ENCODE measurements around the gene ZNF488. TPM values are rescaled to one million over a fixed set of nuclear protein-coding genes. Genes with fewer than 3 reads are reported as not detected.

Gene ZNF488
- total RNA-seq, 1 experiment from 2014 or later: 5.6 TPM

- Mint-ChIP-seq H3K27ac (ENCODE audit: unreplicated experiment) (no peak overlapping the region), H3K9me3 (ENCODE audit: unreplicated experiment) (no peaks in the 10 kb centered on the region), H3K4me1 (ENCODE audit: low read depth, unreplicated experiment) (no peaks in the 10 kb centered on the region), H3K4me3 (ENCODE audit: unreplicated experiment) (no peak overlapping the region), H3K27me3 (ENCODE audit: insufficient read depth, unreplicated experiment) (peaks cover 15% of the 10 kb centered on the region), H3K36me3 (ENCODE audit: insufficient read depth, unreplicated experiment) (no peaks in the 10 kb centered on the region)
- H3K27me3 ChIP-seq (replicated peaks; ENCODE audit: control insufficient read depth, insufficient read depth, low read length): no peaks in the 10 kb centered on the region
- ChIA-PET CTCF (no interaction called here), POLR2A (no interaction called here)
- no peak for TF ChIP-seq CTCF (IDR thresholded peaks at IDR 0.05; ENCODE audit: insufficient read depth in 1 of 2, low read depth in 1 of 2, low read length in 1 of 2, severe bottlenecking in 1 of 2, unreplicated experiment in 1 of 2)
- H3K9me3 ChIP-seq: no peaks in the 10 kb centered on the region
- intact Hi-C loops (cut with micrococcal nuclease; ENCODE audit: unreplicated experiment): no loop called here
- BruUV-seq (replicated peaks): no TSS peak
- H3K4me3 ChIP-seq (ENCODE audit: low read depth, low read length): no peak overlapping the region
- DNase-seq: peak in 1 of 2 experiments; percentile 18
- no peaks in the 10 kb centered on the region for H3K4me1 ChIP-seq
- no peaks in the 10 kb centered on the region for H3K36me3 ChIP-seq (ENCODE audit: control insufficient read depth, insufficient read depth, low read length)
These were observed 50.6 kb downstream of the ZNF488 start for GRCh38 chr10:47333532-47333931.

DNA sequence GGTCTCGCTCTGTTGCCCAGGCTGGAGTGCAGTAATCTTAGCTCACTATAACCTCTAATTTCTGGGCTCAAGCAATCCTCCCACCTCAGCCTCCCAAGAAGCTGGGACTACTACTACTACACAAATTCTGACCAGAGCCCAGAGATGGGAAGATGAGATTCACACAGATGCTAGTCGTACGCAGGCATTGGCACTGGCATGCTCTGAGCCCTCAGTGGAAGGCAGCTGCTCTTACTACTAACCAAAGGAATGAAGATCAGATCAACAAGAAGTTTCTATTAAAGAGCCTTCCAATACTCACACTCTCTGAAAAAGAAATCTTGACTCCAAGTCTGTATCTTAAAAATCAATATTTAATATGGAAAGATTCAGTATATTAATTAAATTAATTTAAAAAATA is 51.1 kb downstream of the ZNF488 start:
- Histone ChIP-seq H3K4me3 (ENCODE audit: low read depth, low read length) (no peak overlapping the region), H3K4me1 (no peaks in the 10 kb centered on the region), H3K9me3 (no peaks in the 10 kb centered on the region), H3K27me3 (replicated peaks; ENCODE audit: control insufficient read depth, insufficient read depth, low read length) (no peaks in the 10 kb centered on the region), H3K36me3 (ENCODE audit: control insufficient read depth, insufficient read depth, low read length) (no peaks in the 10 kb centered on the region)
- no peak for TF ChIP-seq CTCF (IDR thresholded peaks at IDR 0.05; ENCODE audit: insufficient read depth in 1 of 2, low read depth in 1 of 2, low read length in 1 of 2, severe bottlenecking in 1 of 2, unreplicated experiment in 1 of 2)
- BruUV-seq (replicated peaks): no TSS peak
- H3K27me3 Mint-ChIP-seq (ENCODE audit: insufficient read depth, unreplicated experiment): peaks cover 15% of the 10 kb centered on the region
- no peak overlapping the region for H3K27ac Mint-ChIP-seq (ENCODE audit: unreplicated experiment)
- no peak overlapping the region for H3K4me3 Mint-ChIP-seq (ENCODE audit: unreplicated experiment)
- H3K9me3 Mint-ChIP-seq (ENCODE audit: unreplicated experiment): no peaks in the 10 kb centered on the region
- intact Hi-C loops (cut with micrococcal nuclease; ENCODE audit: unreplicated experiment): no loop called here
- DNase-seq: peak in 1 of 2 experiments; percentile 16
- POLR2A ChIA-PET: interaction anchor here (0.6 kb wide), 1 partner anchor 11 kb away, joined by 4 read pairs; no protein-coding TSS in a partner anchor
- no peaks in the 10 kb centered on the region for H3K4me1 Mint-ChIP-seq (ENCODE audit: low read depth, unreplicated experiment)
- no peaks in the 10 kb centered on the region for H3K36me3 Mint-ChIP-seq (ENCODE audit: insufficient read depth, unreplicated experiment)
- CTCF ChIA-PET: interaction anchor here (1.3 to 1.9 kb wide), 2 partner anchors 8 to 285 kb away, joined by 5 to 6 read pairs; no protein-coding TSS in a partner anchor

- ChIA-PET CTCF (interaction anchor here (1.3 to 1.9 kb wide), 2 partner anchors 8 to 285 kb away, joined by 5 to 6 read pairs; no protein-coding TSS in a partner anchor), POLR2A (interaction anchor here (0.6 kb wide), 1 partner anchor 11 kb away, joined by 4 read pairs; no protein-coding TSS in a partner anchor)
These were observed 51.7 kb downstream of the ZNF488 start for GRCh38 chr10:47332371-47332770.

More at GRCh38 chr10:47332371-47332770, 51.7 kb downstream of the ZNF488 start:
- Mint-ChIP-seq H3K27ac (ENCODE audit: unreplicated experiment) (no peak overlapping the region), H3K9me3 (ENCODE audit: unreplicated experiment) (no peaks in the 10 kb centered on the region), H3K4me3 (ENCODE audit: unreplicated experiment) (no peak overlapping the region), H3K4me1 (ENCODE audit: low read depth, unreplicated experiment) (no peaks in the 10 kb centered on the region), H3K27me3 (ENCODE audit: insufficient read depth, unreplicated experiment) (peaks cover 15% of the 10 kb centered on the region), H3K36me3 (ENCODE audit: insufficient read depth, unreplicated experiment) (no peaks in the 10 kb centered on the region)
- intact Hi-C loops (cut with micrococcal nuclease; ENCODE audit: unreplicated experiment): no loop called here
- TF ChIP-seq CTCF (IDR thresholded peaks at IDR 0.05; ENCODE audit: insufficient read depth in 1 of 2, low read depth in 1 of 2, low read length in 1 of 2, severe bottlenecking in 1 of 2, unreplicated experiment in 1 of 2): no peak
- DNase-seq: peak in 1 of 2 experiments; percentile 23
- Histone ChIP-seq H3K36me3 (ENCODE audit: control insufficient read depth, insufficient read depth, low read length) (no peaks in the 10 kb centered on the region), H3K4me3 (ENCODE audit: low read depth, low read length) (no peak overlapping the region), H3K4me1 (no peaks in the 10 kb centered on the region), H3K27me3 (replicated peaks; ENCODE audit: control insufficient read depth, insufficient read depth, low read length) (no peaks in the 10 kb centered on the region), H3K9me3 (no peaks in the 10 kb centered on the region)
- BruUV-seq (replicated peaks): no TSS peak

All from Caco-2 (cell line).